A172 (cell line): ENCODE measurements around the gene TNPO3. TPM values are rescaled to one million over a fixed set of nuclear protein-coding genes. Genes with fewer than 3 reads are reported as not detected.

Source experiments
- DNase-seq: peaks from one replicate; pipeline ENCODE4 v3.0.0-alpha.2; 2015; ENCODE audit warnings: low spot score
- total RNA-seq: library from RNA; depleted of rRNA; stranded (reverse); fragments of >200 nt; shearing (Covaris generic); gene quantifications from 2 replicates; pipeline ENCODE4 v1.2.3, GENCODE V29; 2014

The TNPO3 gene
- total RNA-seq, 1 experiment from 2014 or later = 41.6 TPM

DNA sequence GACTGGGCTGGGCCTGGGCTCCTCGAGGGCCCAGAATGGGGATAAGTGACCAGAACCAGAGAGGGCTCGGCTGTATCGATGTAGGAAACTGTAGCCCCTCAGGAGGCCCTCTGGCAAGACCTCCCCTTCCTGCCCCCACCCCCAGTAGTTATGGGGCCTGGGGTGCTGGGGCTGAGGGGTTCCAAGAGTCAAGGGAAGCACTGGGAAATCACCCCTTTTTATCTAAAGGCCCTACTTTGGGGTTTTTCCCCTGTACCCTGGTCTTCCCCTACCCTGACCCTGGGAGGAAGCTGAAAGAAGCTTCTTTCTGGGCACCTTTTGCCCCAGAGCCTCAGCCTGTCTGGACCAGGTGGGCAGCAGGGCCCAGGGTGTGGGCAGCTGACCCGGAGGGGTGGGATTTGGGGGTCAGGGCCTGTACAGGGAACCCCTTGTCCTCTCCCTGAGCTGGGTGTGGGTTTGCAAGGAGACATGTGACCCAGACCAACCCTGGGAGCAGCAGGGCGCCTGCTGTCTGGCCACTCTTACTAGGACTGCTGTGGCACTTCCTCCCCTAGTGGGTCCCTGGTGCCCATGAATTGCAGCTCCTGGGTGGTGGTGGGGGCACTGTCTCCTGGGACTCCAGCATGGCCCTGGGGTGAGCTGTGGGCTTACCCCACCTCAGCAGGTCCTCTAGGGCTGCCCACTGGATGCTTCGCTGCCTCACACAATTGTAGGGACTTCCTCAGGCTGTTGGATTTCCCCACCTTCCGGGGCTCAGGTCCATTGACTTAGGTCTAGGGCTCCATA, 115.6 kb downstream of the TNPO3 start:
- no peak for DNase-seq

DNA sequence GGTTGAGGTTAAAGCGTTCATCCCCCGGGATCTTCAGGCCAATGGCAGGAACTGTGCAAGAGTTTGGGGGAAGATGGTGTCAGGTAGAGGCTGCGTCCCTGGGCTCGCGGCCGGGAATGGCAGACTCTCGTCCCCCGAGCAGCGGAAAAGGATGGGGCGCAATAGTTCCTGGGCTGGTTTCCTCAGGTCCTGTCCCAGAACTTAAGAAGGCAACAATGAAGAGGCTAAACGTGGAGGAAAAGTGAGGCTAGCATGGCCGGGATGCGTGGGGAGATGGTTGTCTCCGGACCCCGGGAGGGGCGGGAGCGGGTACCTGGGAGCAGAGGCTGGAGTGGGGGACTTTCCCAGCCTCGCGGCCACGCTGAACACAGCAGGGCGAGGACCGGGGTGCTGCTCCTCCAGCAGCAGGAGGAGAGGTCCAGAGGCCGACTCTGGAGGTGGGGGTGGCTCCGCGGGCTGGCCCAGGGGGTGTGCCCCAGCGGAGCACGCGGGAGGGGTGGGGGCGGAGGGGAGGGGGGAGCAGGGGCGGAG, 116.3 kb downstream of the TNPO3 start:
- no peak for DNase-seq

DNA sequence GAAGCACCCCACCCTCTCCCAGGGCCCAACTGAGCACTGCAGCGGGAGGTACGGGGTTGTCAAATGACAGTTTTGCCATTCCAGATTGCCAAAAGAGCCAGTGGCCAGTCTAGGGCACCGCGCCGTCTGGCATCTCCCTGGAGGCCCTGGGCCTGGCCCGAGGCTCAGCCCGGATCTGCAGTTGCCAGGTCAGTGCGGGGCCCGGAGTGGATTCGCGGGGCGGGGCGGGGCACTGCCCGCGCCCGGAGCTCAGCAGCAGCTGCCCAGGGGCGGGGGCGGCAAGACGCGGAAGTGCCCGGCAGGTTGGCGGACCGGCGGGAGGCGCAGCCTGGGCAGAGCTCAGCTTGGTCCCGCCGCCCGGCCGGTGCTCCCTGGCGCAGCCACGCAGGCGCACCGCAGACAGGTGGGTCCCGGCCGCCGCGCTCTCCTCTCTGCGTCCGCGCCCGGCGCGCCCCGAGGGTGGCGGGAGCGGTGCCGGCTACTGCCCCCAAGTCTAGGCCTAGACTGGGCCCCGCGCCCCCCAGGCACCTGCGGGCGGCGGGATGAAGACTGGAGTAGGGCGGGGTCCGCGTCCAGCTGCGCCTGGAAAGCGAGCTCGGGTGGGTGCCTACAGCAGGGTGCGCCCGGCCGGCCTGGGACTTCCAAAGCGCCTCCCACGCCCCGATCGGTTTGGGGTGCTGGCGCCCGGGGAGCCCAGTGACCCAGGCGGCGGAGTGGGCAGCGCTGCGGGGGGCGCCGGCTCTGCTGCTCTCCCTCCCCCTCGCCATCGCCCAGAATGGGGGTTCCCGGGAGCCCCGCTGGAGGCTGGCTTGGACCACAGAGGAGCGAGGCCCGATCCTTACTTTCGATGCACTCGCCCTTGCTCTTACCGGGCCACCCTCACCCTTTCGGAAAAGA, 117.0 kb downstream of the TNPO3 start, which contains the start of gene IRF5:
Gene IRF5, plus strand, starts transcription at position 281 of the 897 bp plus-strand sequence. CDS start 4,155 bp downstream, outside the sequence.
- DNase-seq = peak; percentile 43

DNA sequence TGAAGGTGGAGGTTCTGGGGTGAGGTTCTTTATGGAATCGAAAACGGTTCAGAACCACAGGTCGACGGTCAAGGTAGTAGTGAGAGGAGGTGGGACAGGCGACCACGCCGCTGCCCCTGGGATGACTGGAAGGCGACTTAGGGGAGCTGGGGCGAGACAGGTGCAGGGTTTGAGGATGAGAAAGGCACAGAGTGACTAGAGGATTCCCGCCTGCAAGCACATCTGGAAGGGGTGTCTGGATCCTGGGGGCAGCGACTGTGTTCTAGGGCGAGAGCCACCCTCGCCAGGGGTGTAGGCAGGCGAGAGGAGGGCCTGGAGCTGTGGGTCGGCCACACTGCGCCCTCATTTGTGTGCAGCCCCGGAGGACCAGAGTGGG, 117.7 kb downstream of the TNPO3 start:
- DNase-seq = no peak

DNA sequence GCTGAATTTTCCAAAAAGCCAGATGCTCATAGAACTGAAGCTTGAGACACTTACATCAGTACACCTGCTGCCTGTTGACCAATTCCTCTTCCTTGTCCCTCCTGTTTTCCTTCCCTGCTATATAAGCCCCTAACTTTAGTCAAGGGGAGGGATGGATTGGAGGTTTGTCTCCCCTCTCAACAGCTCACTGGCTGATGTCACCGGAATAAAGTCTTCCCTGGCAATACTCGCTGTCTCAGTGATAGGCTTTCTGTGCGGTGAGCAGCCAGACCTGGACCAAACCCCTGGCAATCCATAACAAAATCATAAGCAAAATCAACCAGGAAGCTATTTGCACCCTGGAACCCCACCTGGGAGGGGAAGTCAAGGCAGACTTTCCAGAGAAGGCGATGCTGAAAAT, 118.1 kb downstream of the TNPO3 start:
- DNase-seq = no peak

DNA sequence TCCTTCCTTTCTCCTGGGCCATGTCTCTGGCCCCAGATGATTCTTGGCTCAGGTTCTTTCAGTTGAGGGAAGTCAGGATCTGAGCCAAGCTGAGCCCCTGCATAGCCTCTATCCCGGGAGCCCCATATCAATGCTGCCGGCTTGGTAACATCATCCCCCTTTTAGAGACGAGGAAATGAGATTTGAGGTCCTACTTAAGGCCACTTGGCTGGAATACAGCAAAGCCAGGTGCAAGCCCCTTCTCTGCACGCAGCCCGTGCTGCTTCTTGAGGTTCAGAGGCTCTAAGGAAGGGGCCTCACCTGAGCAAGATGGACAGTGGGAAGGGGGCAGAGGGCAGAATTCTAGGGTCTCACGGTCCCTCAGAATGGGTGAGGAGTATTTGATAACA, 119.6 kb downstream of the TNPO3 start:
- no peak for DNase-seq

DNA sequence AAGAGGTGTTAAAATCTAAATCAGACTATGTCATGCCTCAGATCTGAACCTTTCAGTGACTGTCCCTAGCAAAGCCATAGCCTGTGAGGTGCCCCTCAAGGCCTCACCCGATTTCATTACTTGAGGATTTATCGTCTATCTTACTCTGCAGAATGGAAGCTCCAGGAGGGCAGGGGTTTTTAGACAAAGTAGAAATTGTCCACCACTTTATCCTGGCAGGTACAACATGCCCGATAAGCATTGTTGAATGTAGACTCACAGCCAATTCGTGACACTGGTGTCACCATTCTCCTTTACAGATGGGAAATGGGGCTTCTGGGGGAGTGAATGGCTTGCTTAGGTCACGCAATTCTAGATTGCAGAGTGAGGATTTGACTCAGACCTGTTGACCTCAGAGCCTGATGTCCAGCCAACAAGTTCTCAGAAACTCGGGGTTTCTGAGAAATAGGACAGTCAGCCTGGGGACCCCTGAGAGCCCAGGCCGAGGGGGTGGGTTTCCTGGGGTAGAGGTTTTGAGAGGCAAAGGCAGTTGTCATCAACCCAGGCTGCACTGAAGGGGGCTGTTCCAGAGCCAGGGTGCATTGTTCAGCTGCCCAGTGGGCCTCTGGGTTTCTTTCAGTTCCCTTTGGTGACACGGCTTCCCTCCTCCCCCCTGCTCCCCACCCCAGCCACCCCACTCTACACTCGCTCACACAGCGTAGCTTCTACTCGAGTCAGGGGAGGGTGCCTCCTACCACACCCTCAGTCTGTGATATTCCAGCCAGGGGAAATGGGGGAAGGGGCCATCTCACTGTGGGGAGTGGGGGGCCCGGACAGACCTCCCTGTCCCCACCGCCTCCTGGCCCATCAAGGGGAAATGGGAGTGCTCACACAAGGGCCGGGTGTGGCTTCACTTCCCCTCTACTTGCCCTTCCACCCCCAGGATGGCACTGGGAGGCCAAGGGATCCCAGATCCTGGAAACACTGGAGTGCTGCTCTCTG, 120.3 kb downstream of the TNPO3 start:
- no peak for DNase-seq

DNA sequence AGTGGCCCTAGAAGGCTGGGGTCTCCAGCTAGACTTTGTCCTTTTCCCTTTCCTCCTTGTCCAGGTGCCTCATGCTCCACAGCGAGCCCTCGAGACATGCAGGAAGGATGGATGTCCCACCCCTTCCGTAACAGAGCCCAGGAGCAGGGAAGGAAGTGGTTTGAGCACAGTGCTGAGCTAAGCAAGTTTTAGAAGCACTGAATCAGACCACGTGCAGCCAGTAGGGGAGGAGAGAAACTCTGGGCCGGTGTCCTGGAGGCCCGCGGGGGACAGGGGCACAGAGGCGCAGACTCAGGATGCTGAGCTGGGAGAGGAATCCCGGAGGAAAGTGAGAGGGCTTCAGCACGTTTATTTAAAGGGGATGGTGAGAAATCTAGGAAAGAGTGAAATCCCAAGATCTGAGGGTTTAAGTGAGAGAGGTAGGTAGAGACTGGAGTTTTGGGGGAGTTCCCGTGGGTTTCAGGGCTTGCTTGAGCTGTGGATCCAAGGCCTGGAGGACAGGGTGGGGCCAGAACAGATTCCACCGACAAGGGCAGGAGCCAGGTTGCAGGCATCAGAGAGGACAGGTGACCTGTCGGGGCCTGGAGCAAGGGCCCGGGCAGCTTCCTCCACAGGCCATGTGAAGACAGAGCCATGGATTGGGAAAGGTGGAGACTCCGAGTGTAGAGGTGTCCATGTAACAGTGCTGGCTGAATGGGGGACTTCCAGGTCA, 121.6 kb downstream of the TNPO3 start:
- no peak for DNase-seq

DNA sequence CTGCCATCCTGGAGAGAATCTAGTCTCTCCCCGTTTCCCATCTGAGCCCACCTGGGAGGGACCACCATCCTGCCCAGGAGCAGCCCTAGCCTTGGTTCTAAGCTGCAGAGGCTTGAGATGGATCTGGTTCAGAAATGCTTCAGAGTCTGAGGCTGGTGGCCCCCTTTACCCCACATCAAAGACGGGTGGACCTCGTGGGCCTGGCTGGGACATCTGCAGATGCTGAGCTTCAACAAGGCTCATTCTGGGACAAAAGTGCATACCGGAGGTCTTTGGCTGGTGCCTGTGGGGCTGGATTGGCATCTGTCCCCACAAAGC, 122.1 kb downstream of the TNPO3 start:
- no peak for DNase-seq

DNA sequence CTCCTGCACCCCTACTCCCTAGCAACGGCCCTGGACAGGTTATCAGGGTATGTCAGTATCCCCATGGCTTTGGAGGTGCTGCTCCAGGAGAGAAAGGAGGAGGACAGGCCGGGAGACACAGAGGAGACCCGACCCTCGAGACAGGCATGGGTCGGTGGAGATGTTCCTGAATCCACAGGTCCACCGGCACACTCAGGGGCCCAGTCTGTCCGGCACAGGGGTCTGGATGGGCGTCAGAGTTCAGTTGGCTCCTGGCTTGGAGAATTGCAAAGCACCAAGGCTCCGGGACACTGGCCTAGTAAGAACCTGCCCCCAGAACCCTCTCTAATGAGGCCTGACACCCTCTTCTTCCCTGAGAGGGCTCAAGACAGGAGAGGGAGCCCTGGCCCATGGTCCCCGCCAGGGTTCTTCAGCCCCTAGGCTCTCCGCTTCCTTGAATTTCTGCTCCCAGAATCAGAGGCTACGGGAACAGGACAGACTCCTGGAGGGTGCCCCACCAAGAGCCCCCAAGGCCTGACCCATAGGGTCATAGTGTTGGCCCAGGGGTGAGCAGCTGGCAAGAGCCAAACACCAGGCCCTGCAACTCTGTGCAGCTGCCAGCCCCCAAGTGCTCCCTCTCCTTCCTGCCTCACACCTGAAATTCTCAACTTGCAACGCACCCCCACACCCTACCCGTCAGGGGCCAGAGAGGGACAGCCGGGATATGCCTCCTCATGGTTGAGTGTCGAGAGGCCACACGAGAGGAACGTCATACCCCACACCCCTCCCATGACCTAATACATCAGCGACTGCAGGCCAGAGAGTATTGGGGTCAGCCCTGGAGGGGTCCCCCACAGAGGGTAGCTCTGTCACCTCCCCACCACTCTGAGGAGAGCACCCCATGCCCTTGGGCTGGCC, 122.7 kb downstream of the TNPO3 start:
- DNase-seq = no peak

DNA sequence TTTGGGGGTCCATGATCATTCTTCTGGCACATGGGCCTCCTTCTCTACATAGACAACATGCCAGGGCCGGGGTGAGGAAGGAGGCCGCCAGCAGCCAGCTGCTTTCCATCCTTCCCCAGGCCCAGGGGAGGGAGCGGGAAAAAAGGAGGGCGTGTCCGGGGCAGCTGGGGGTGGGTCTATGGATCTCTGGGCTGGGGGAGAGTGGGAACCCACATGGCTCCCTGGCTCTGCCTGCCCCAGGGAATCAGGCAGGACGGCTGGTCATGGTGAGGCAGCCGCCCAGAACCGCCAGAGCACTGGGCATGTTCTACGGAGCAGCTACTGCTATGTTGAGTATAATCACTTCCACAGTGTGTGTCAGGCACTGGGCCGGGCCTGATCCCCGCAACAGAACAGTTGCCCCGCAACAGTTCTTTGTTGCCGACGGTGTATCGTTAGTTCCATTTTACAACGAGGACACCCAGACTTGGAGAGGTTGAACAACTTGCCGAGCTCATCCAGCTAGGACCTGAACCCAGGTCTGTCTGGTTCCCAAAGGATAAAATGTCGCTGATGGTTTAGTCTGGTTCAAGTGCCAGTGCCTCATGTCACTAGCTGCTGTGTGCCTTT, 123.6 kb downstream of the TNPO3 start:
- DNase-seq = no peak

DNA sequence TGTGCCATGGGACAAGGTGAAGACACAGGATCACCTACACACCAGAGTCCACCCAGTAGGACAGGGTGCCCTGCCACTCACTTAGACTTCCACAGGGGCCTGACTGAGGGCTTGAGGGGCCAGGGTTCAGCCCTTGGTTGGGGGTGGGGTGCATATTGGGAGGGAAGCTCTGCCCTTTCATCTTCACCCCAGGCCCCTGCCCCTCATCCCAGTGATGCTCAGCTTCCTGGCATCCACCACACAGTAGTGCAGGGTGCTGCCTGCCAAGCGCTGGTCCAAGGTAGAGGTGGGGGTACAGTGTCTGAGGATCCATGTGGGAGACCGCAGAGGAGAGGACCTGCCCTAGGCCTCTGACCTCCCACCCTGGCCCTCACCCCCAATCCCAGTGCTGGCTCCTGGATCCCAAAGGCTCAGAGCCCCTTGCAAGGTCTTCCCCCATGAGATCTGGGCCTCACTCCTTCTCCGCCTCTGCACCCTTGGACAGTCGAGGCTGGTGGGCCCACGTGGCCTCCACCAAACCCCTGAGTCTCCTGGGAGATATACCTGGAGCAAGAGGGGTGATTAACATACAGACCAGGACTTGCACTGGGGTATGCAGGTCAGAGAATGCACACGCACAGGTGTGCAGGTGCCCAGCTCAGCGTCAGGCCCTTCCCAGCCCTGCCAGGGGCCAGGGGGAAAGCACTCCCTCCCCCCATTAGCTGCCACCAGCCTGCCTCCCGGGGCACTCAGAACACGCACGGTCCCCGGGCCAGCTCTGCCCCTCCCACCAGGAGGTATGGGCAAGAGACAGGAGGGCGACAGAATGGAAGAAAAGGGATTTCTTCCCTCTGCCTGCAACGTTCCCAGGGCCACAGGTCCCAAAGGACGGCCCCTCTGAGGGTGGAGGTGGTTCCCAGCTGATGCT, 125.8 kb downstream of the TNPO3 start:
- DNase-seq = no peak

DNA sequence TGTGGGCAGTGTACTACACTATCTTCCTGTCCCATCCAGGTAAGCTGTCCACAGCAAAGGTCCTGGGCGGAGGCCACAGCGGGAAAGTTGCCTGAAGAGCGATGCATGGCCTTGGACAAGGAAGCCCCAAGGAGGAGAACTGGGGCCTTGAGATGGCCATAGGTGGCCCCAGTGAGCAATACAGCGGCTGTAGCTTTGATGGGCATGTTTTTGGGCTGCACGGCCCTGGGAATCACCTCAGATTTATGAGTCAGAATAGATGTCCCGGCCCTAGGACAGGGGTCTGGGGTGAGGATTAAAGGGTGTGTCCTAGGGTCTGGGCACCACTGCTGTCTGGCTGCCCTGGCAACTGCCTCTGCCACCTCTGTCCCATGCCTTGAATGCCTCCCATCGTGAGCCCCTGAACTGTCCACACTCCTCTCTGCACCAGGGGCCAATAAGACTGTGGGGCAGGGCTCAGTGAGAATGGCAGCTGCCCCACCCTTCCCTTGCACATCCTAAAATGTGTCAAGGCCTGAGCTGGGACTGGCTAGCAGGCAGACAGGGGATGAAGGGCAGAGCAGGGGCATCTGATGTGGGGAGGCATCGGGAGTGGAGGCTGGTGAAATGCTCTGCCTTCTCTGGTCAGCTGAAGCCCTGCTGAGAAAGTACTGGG, 126.6 kb downstream of the TNPO3 start:
- DNase-seq = no peak

DNA sequence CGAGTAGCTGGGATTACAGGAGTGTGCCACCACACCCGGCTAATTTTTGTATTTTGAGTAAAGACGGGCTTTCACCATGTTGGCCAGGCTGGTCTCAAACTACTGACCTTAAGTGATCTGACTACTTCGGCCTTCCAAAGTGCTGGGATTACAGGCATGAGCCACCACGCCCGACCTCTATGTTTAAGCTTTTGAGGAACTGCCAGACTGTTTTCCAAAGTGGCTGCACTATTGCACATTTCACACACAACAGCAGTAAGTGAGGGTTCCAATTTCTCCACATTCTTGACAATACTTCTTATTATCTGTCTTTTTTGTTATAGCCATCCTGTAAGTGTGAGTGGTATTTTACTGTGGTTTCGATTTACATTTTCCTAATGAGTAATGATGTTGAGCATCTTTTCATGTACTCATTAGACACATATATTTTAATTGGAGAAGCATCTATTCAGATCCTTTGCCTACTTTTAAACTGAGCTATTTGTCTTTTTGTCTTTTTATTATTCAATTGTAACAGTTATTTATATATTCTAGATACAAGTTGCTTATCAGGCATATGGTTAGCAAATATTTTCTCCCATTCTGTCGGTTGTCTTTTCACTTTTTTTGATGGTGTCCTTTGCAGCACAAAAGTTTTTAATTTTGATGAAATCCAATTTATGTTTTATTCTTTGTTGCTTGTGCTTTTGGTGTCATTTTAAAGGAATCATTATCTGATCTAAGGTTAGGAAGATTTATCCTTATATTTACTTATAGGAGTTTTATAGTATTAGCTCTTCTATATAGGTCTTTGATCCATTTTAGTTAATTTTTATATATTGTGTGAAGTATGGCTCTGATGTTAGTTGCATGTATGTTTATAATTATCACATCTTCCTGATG, 130.0 kb downstream of the TNPO3 start:
- DNase-seq = no peak

DNA sequence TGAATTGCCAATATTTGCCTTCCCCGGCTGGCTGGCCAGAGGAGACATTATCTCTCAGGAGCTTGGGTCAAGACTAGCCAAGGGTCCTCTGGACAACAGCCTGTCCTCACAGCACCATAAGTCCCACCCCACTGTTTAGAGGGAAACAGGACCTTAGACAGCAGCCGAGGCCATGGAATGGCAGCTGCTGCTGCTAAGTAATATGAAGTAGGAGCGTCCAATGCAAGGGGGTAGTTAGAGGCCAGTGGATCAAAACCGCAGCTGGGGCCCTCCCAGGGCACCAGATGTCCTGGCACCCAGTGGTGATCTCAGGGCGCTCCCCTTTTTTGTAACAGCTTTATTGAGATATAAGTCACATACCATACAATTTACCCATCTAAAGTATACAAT, 131.5 kb downstream of the TNPO3 start:
- DNase-seq = no peak

DNA sequence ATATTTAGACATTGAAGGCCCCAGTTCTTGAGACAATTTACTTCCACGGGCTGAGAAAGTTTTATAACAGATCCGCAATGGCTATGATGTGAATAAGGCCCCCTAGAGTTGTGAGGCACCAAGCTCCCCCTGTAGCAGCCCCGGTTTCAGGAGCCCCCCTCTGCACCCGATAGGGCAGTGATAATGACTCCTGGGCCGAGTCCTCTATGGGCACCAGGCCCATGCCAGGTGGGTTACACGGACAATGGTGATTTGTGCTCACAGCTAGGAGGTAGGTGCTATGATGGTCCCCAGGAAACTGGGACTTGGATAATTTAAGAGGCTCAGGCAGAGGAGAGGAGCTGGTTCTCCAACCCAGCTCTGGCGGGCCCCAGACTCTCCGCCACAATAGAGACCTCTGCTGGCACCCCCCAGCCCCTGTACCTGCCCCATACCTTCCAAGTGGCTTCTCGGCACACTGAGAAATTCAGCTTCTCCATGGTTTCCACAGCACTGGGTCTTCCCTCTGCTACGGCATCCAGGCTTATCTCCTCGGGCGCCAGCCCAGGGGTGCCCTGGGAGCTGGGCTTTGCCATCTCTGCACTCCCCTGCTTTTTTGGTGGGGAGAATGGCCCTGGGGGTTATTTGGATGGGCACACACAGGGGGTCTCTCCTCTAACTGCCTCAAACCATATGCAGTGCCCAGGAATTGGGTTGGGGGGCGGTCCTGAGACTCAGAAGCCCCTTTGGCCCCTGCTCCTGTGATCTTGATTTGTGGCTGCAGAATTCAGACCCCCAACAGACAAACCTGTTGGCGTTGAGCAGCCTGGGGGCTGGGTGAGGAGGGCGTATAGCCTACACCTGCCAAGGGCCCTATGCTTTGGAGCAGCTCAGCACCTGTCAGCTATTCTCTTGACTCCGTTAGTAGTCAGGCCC, 132.2 kb downstream of the TNPO3 start:
- DNase-seq = no peak
